Epithelial cell of proximal tubule (primary cell): Measurements from ENCODE around the gene E2F4. TPM values are rescaled to one million over a fixed set of nuclear protein-coding genes. Genes with fewer than 3 reads are reported as not detected.
A peak's percentile ranks its signal among the peaks of the same experiment; 100 is the strongest.

Experiments used
- DNase-seq: peaks from one replicate; pipeline ENCODE4 v3.0.0-alpha.2; 2011; ENCODE audit warnings: low read depth
- H3K4me3 ChIP-seq: 2 replicates; pipeline ENCODE4 v1.5.1; 2011; ENCODE audit warnings: low read depth, mild to moderate bottlenecking, low read length
- CTCF ChIP-seq: conservative IDR thresholded peaks from 2 replicates; pipeline ENCODE4 v1.5.1; 2012; ENCODE audit warnings: low read depth, mild to moderate bottlenecking, low read length
- total RNA-seq: library from RNA; depleted of rRNA; stranded (reverse); fragments of >200 nt; gene quantifications from 2 replicates; pipeline ENCODE4 v1.2.3, GENCODE V29; 2015

Gene E2F4
- total RNA-seq, 1 donor from 2014 or later, result 78.9 TPM

GRCh38 chr16:67158637-67159600, 33.0 kb upstream of the E2F4 start:
- H3K4me3 ChIP-seq, result peak overlapping the region; percentile 99
- no peak for TF ChIP-seq CTCF
- no peak for DNase-seq

GRCh38 chr16:67161595-67162058, 30.3 kb upstream of the E2F4 start:
- no peak for TF ChIP-seq CTCF
- H3K4me3 ChIP-seq, result peak overlapping the region; percentile 99
- no peak for DNase-seq

- TF ChIP-seq CTCF, result no peak
- DNase-seq, result no peak
- H3K4me3 ChIP-seq, result no peak overlapping the region
Observed at GRCh38 chr16:67162506-67163163, 29.3 kb upstream of the E2F4 start.

- no peak for TF ChIP-seq CTCF
- DNase-seq, result no peak
- peak overlapping the region; percentile 59 for H3K4me3 ChIP-seq
Observed at GRCh38 chr16:67163164-67163998, 28.6 kb upstream of the E2F4 start.

- no peak for DNase-seq
- peak overlapping the region; percentile 59 for H3K4me3 ChIP-seq
- TF ChIP-seq CTCF, result no peak
Observed at GRCh38 chr16:67163999-67164558, 27.9 kb upstream of the E2F4 start.

GRCh38 chr16:67164599-67165061, 27.3 kb upstream of the E2F4 start, which contains the start of gene HSF4:
TSS of gene HSF4 (plus strand) at chr16:67164745. CDS start at chr16:67164812, 67 bp downstream.
- TF ChIP-seq CTCF, result no peak
- no peak for DNase-seq
- H3K4me3 ChIP-seq, result peak within 1 kb of the TSS; percentile 59
